Activated CD4-positive, alpha-beta T cell treated with anti-CD3 and anti-CD28 coated beads, Interleukin-2, Interleukin-4, amounts not matched to agents 100 ng/mL and 50 ng/mL, durations not matched to agents 16 hours and 8 hours (primary cell): ENCODE measurements around the gene RALY.

Experiments used
- DNase-seq: peaks from one replicate; pipeline ENCODE4 v3.0.0-alpha.2; 2020; ENCODE audit warnings: low spot score

The RALY gene

DNA sequence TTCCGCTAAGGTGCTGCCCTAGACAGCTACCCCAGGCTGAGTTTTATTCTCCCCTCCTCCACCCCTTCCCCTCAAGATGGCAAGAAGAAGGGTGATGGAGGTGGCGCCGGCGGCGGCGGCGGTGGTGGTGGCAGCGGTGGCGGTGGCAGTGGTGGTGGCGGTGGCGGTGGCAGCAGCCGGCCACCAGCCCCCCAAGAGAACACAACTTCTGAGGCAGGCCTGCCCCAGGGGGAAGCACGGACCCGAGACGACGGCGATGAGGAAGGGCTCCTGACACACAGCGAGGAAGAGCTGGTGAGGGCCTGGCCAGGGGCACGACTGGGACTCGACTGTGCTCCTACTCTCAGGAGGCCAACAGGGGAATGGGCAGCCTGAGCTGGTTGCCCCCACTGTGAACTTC, 83.2 kb downstream of the RALY start:
- DNase-seq, result no peak

DNA sequence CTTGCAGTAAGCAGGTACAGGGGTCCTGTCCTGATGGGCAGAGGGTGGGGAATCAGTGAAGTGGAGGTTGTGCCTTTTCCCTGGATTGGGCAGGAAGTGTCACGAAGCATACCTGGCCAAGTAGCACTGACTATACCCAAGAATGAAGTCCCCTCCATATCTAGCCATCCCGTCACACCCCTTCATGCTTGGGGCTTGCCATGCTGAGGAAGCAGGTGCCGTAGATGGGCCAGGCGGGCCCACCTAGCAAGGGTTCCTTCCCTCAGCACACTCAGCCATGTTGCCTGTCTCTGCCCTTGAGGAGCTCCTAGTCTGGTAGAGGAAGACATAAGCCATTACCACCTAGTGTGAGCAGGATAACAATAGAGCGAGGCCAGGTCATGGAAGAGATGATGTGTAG, 84.8 kb downstream of the RALY start:
- DNase-seq, result no peak

DNA sequence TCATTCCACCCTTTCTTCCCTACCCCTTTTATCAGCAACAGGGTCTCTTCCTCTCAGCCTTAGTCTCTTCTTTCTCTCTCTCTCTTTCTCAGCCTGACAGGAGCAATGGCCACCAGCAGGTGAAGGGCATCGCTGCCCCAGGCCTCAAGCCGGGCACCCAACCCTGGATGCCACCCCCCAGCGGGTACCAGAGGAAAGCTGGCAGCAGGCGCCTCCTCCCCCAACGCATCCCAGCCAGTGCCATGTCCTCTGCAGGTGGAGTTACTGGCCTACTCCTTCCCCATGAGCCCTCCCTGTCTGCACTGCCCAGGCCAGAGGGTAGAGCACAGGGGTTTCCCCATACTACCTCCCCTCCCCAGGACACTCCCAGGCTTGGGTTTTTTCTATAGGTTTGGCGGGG, 86.1 kb downstream of the RALY start:
- DNase-seq, result no peak

DNA sequence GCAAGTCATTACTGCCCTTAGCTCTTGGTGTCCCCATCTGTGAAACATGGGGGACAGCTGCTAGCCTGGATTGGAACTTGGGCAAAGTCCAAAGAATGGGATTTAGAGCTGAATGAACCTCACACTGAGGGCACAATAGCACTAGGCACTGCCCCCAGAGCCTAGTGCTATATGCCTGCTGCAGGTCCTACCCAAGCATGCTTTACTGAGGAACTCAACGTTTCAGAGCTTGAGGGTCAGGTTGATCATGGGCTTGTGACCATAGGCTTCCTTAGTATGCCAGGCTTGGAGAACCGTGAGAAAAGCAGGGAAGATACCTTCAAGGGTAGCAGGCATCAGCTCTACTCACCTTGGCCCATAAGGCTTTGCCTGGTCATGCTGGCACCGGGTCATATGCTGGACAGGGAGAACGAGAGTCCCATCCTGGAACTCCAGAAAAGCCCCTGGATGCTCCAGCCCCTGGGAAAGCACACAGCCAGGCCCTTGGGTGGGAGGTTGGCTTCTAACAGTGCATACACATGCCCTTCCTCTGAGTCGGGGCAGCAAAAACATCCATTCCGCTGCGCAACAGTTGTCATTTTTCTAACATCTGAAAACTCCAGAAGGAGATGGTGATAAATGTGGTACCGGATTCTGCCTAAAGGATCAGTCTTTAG, 88.6 kb downstream of the RALY start:
- no peak for DNase-seq

DNA sequence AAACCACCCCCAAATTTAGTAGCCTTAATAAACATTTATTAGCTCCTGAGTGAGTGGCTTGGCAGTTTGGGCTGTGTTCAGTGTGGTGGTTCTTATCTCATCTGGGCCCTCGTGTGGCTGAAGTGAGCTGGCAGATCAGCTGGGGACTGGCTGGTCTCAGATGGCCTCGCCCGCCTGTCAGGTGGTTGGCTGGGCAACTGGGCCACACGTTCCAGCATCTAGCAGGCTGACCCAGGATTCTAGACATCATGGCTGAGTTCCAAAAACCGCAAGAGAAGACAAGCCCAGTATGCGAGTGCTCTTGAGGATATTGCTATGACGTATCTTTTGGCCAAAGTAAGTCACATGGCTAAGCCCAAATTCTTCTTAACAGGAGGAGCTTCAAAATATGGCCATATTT, 89.4 kb downstream of the RALY start:
- DNase-seq, result no peak

DNA sequence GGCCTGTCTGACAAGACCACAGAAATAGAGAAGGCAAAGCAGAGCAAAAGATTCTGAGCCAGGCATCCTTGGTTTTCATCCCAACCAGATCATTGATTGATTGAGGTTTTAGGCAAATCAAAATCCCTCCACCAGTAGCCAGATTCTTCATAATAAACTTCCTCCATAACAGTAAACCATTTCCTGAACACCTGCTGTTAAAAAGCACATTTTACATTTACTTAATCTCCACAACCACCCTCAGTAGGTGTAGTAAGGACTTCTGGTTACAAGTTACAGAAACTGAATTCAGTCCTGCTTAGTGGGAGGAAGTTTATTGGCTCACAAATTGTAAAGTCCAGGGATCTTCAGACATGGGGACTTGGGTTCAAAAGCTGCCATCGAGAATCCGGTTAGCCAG, 90.1 kb downstream of the RALY start:
- no peak for DNase-seq

DNA sequence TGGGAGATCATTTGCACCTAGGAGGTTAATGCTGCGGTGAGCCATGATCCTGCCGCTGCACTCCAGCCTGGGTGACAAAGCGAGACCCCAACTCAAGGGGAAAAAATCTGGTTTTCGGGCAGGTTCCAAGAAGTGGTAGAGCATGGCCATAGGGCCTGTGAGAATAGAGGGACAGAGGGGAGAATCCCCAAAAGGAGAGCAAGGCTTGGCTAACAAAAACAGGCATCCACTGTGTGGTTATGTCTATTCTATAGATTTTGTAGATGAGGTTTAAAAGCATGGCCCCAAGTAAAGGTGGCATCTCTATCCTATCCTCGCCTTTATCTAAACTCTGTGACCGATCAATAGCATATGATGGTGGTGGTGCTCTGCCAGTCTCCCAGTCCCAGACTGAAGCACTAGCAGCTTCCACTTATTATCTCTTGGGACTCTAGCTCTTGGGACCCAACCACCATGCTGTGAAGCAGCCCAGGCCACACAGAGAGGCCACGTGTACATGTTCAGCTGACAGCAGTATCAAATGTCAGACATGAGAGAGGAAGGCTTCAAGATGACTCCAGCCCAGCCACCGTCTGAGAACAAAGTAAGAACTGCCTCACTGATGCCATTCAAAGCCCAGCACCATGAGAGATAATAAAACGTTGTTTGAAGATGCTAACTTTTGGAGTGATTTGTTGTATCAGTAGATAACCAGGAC, 90.7 kb downstream of the RALY start:
- no peak for DNase-seq

DNA sequence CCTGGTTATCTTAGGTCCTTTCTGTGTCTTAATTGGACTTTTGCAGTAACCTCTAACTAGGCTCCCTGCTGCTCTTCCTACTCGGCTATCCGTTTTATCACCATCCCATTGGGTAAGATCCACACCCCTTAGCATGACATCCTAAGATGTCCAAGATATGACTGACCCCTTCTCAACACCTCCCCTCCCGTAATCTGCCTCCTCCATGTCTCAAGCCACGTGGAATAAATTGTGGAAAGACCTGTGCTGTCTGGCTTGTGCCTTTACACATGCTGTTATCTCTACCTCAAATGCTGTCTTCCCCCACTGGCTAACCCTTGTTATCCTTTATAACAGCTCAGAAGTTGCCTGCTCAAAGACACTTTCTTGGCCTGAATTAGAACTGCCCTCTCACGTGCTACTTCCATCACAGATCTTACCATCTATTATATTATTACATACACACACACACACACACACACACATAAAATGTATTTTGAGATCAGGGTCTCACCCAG, 91.9 kb downstream of the RALY start:
- DNase-seq, result no peak

DNA sequence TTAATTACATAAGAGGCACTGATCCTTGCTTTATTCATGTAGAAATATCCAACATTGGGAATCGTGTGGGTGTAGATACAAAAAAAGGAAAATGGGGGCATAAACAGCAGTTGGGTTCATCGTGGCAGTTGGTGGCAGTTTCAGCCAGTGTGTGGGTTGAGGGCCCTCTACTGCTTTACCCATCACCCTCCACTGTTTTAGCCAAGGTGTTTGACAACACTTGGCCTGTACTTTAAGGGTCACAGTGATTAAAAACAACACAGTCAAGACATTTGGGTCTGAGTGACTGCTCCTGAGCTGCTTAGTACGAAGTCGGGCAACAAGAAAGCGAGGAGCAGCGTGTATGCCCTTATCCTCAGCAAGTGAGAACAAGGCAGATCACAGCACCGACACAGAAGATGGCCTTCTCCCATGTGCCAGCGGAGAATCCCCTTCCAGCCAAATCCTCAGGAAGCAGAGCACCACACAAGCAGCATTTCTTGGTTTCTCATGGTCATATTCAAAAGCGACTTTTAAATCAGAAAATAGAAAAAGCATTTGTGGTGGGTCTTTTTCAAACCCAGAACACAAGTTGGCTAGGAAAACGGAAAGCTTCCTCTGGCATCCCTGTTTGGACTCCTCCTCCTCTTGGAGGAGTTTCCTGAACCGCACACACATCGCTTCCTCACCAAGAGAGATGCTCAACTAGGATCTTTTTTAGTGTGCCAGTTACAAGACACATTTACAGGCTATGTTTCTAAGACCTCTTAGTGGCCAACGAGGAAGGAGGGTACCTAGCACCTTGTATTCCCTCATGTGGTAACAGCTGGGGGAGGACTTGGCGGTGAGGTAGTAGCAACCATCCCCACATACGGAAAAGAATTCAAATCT, 94.8 kb downstream of the RALY start:
- no peak for DNase-seq

DNA sequence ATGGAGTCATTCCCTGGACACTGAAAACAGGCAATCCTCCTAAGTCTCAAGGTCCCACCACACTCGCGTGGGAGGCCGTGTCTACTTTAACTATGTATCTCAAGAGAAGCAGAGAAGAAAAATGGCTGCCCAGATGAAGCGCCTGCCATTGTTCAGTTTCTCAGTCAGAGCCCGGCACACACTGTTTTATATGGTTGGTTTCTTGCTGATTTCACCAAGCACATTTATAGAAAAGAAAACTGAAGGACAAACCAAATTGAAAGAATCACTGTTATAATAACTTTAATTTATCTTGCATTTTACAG, 95.4 kb downstream of the RALY start:
- no peak for DNase-seq

DNA sequence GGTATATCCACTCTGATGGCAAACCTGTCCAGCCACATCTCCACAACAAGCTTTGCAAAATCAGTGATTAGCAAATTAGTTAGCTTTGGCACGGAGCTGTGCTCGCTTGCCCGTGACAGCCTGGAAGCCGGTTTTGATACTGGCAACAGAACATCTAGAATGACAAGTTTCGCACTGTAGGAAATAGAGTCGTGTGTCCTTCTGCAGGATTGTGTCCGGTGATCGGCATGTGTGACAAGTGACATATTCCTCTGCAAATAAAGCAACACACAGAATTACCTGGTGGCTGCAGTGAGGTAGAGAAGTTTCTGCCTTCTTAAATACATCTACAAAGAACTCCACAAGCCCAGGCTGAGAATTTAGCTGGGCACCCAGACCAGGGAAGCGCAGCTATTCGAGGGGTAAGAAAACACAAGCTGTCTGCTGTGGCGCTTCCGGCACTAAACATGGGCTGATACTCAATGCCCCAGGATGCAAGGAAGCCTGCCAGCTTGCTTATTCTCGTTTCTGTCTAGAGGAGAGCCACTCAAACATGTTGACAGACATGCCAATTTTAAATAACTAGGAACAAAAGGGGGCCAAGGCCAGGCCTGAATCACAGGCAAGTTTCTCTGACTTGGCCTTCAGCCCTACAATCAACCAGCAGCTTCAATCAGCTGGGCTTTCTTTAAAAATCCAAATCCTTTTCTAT, 96.1 kb downstream of the RALY start:
- no peak for DNase-seq

DNA sequence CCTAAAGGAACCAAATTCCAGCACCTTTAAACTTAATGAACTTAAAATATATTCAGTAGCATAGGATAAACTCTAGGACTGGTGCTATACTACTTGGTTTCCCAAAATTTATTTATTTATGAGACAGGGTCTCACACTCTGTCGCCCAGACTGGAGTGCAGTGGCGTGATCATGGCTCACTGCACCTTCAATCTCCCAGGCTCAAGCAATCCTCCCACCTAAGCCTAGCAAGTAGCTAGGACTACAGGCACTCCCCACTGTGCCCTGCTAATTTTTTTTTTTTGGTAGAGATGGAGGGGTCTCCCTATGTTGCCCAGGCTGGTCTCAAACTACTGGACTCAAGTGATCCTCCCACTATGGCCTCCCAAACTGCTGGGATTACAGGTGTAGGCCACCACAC, 96.9 kb downstream of the RALY start:
- no peak for DNase-seq

DNA sequence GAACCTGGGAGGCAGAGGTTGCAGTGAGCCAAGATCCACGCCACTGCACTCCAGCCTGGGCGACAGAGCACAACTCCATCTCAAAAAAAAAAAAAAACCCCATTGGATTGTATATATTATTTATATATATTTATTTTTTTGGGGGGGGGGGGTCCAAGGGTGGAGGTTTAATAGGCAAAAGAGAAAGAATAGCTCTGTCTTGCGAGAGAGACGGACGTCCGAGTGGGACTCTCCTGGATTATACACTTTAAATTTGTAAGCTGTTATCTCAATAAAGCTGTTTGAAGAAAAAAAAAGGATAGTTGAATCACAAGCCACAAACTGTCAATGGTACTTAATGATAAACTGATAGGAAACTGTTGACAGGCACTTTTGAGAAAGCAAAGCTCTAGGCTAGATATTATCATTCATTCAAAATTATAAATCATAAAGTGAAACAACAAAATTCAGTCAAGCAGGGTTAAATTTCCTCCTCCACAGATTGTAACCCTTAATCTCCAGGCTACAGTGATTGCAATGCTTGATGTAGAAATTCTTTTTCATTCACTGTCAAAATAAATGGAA, 98.0 kb downstream of the RALY start:
- DNase-seq, result no peak

DNA sequence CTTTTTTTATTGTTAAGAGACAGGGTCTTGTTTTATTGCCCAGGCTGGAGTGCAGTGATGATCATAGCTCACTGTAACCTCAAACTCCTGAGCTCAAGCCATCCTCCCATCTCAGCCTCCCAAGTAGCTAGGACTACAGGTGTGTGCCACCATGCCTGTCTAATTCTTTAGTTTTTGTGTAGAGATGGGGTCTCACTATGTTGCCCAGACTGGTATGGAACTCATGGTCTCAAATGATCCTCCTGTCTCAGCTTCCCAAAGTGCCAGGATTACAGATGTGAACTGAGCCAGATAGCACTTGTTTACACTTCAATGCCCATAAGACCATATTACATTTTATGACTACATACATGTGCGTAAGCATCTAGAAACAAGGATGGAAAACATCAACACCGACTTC, 100.2 kb downstream of the RALY start:
- DNase-seq, result no peak

DNA sequence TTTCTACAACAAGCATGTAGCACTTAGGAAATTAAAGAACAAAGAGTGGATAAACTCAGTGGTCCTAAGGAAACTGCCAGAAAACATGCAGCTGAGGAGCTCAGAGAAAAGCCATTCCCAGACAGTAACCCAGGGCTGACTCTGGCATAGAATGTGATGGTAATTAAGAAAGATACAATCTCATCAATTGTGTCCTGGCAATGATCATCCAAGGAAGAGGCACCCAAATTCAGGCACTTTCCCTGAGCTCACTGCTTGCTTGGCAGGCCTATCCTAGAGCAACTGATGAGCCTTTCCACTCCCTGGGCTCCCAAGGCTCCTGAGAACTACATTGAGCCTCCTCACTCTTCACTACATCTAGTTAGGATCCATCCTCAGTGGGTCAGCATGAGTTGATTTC, 102.1 kb downstream of the RALY start:
- DNase-seq, result no peak

DNA sequence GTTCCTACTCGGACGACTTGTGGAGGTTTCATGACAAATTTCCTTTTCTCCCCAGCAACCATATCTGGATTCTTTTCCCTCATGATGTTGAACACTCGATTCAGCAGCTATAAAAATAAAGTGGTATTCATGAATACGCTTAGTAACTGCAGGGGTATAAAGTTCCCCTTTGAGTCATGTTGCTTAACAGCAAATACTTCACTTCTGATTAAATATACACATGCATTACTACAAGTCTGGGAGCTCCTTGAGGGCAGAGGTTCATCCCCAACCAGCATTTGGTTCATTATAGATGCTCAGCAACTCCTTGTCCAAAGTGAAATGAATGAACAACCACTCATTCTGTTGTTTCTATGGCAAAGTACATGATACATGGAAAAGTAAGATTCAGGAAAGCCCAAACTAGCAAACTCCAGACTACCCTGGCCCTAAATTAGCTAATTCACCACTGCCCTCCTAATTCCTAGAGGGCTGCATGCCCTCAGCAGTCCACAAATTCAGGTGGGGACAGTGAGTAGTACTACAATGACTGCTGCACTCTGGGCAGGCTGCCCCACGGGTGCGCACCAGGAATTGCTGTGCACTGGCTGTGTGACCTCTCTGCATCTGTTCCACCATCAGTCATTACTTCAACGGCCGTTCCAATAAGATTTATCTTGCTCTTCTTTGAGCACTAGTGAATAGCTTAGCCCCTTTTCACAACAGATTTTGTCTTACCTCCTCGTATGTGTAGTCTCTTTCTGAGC, 103.2 kb downstream of the RALY start:
- DNase-seq, result no peak

DNA sequence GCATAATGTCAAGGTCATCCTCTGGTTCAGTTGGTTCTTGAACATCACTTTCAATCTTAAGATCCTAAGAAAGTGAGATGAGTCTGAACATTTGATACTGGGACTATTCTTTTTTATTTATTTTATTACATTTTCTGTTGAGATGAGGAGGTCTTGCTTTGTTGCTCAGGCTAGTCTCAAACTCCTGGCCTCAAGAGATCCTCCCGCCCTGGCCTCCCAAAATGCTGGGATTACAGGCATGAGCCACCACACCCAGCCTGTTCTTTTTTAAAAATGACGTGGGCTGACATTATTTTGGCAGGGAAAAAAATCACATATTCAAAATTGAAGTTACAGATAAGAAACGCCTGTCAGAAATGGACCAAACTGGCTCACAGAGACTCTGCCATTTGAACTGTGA, 104.9 kb downstream of the RALY start:
- DNase-seq, result no peak

DNA sequence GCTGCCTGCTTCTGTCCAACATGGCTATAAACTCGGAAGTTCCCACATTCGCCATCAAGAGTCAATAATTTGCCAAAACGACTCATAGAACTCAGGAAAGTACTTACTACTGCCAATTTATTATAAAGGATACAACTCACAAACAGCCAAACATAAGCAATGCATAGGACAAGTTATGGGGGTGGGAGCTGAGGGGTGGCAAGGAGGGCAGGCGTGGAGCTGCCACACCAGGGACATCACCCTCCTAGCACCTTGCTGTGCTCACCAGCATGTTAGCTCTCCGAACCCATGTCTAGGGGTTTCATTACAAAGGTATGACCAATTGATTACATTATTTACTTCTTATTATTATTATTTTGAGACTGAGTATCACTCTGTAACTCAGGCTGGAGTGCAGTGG, 106.0 kb downstream of the RALY start:
- DNase-seq, result no peak

DNA sequence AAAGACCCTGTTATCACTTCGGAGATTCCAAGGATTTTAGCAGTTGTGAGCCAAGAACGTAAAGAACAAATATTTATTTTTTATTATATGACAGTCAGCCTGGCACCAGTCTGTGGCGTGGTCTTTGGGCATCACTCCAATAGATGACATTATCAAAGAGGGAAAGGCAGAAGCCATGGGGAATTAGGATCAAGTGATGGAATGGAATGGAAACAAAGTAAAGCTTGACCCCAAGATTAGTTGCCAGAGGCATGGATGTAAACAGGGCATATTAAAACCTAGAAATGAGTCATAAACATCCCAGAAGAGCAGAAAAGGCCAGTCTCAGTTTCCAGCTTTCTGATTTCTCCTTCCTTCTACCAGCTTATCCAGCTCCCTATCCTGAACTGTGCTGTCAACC, 106.9 kb downstream of the RALY start:
- no peak for DNase-seq

DNA sequence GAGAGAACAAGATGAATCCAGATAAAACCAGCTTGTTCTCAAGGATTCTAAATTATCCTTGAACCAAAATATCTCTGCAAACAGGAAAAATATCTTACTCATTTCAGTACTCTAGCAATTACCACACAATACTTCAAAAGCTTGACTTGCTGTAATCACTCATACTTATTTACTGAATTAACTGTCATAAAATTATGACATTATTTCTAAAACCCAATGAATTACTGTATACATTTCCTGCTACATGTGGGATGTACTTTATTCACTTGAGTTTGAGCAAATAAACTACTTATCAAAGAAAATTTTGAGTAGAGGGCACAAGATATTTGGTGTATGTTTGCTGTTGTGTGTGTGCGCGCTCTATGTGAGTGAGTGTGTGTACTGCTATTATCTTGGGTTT, 108.6 kb downstream of the RALY start:
- peak; percentile 13 for DNase-seq

DNA sequence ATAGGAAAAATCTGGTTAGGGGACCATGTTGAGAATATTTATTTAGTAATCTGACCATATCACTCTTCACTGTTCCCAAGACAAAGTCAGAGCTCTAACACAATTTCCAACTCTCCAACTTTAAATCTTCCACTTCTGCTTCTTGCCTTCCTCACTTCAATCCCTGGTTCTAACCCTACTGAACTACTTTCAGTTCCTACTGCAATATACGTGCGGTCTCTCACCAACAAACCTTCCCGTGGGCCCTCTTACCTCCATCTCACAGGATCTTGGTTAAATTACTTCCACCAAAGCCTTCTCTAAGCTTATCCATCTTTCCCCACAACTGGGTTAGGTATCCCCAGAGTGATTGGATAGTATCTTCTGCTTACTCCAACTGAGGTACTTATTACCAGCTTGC, 110.3 kb downstream of the RALY start:
- no peak for DNase-seq
